ENCODE data around the gene ERO1A.

ERO1A gene

DNA sequence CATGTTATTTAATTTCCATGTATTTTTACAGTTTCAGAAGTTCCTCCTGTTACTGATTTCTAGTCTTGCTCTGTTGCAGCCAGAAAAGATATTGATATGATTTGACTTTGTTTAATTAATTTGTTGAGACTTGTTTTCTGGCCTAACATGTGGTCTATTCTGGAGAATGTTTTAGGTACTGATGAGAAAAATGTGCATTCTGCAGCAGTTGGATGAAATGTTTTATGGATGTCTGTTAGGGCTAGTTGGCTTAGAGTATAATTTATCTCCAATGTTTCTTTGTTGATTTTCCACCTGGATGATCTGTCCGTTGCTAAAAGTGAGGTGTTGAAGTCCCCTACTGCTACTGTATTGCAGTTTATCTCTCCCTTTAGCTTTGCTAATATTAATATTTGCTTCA lies 88.3 kb downstream of the ERO1A start:
- DNase-seq (ENCODE audit: low read depth), result no peak

DNA sequence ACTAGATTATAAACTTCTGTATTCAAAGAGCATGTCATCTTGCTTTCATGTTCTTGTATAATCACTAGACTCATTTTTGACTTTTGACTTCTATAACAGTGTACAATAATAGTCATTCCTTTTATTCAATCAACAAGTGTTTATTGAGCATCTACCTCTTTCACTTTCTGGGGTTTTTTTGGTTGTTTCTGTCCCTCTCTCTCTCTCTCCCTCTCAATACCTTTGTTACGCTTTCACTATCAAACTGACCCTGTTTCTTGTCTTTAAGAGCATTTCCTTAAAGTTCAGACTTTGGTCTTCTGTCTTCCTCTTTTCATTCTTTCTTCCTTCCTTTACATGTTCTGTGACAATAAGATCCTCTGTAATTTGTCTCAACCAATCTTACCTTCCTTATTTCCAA lies 93.2 kb downstream of the ERO1A start:
- DNase-seq (ENCODE audit: low read depth), result no peak

DNA sequence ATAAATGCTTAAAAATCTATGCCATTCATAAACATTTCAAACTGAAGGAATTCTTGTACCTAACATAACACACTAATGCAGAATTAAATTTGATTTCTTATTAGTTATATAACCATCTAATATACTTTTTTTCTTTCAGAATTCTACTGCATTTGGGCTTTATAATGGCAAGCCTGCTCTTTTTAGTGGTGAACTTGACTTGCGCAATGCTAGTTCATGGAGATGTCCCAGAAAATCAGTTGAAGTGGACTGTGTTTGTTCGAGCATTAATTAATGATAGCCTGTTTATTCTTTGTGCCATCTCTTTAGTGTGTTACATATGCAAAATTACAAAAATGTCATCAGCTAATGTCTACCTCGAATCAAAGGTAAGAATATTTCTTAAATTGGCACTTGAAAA lies 95.4 kb downstream of the ERO1A start:
- DNase-seq (ENCODE audit: low read depth), result no peak

DNA sequence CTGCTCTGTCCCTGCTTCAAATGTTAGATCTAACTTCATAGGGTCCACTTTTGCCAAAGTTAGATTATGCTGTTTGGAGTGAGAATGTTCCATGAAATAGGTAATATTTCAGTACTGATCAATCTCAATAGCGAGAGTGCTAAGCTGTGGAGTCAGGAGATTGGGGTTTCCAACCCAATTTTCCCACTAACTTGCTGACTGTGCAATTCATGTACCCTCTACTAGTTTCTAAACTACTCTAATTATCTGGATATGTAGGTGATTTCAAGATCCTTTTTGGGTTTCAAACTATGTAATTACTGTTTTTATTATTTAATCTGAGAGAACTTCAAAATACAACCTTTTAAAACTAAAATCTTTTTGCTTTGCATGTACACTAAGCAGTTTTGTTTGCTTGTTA lies 96.8 kb downstream of the ERO1A start:
- DNase-seq (ENCODE audit: low read depth), result no peak

DNA sequence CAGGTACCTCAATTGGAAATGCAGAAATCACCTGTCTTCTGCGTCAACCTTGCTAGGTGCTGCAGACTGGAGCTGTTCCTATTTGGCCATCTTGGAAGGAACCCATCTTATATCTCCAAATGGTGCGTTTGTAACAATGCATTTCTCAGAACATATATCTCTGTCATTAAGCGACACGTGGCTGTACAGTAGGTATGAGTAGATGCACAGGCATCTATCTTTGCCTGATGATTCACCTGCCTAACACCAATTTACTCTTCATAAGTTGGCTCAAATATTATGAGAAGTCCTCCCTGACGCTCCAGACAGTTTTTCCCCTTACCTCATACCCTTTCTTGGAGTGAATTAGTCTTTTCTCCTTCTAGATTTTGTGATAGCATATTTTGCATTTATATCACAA lies 98.5 kb downstream of the ERO1A start:
- DNase-seq (ENCODE audit: low read depth), result no peak

DNA sequence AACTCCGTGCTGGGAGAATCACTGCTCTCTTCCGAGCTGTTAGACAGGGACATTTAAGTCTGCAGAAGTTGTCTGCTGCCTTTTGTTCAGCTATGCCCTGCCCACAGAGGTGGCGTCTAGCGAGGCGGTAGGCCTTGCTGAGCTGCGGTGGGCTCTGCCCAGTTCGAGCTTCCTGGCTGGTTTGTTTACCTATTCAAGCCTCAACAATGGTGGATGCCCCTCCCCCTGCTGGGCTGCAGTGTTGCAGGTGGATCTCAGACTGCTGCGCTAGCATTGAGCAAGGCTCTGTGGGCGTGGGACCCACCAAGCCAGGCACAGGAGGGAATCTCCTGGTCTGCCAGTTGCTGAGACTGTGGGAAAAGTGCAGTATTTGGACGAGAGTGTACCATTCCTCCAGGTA lies 99.0 kb downstream of the ERO1A start:
- DNase-seq (ENCODE audit: low read depth), result no peak

DNA sequence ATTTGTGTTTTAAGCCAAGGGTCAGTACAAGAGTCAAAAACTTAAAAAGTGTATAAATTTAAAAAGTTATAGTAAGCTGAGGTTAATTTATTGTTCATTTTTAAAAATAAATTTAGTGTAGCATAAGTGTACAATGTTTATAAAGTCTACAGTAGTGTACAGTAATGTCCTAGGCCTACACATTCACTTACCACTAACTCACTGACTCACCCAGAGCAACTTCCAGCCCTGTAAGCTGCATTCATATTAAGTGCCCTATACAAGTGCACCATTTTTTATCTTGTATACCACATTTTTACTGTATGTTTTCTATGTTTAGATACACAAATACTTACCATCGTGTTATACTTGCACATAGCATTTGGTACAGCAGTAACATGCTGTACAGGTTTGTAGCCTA lies 105.0 kb downstream of the ERO1A start:
- no peak for DNase-seq (ENCODE audit: low read depth)
